H1 (cell line): ENCODE data around the gene CRYBA4. TPM values are rescaled to one million over a fixed set of nuclear protein-coding genes. Genes with fewer than 3 reads are reported as not detected.

Source experiments
- CTCF ChIA-PET: fragments of 300-600 bp; sonication (Branson Sonifier 250); formaldehyde crosslinking; loops from one replicate; lab custom pipeline; 2021; ENCODE audit not compliant: partially characterized antibody; lab: Charles Lee
- POLR2A ChIA-PET: fragments of 300-600 bp; sonication (Branson Sonifier 250); formaldehyde crosslinking; loops from one replicate; lab custom pipeline; 2021; ENCODE audit warnings: inconsistent platforms; ENCODE audit not compliant: partially characterized antibody; lab: Charles Lee
- DNase-seq, 2 experiments: peaks; one replicate each; pipeline versions ENCODE4 v3.0.0 to v3.0.0-alpha.2; 2010 to 2022; ENCODE audit warnings: low spot score in 2 of 2, low read depth in 1 of 2, mixed read lengths in 1 of 2
- FAIRE-seq: peaks from 2 replicates; lab custom pipeline; 2011; peaks lifted over from hg19 to GRCh38; lab: Jason Lieb, UNC
- H2AFZ ChIP-seq: 2 replicates; pipeline ENCODE4 v1.8.1; 2012; ENCODE audit warnings: low read length, inconsistent platforms
- H2AK5ac ChIP-seq: 2 replicates; pipeline ENCODE4 v1.6.1; 2013; ENCODE audit warnings: low read depth, low read length
- H2BK120ac ChIP-seq: replicated peaks from 2 replicates; pipeline ENCODE3; 2013; ENCODE audit warnings: low read depth, low read length, inconsistent platforms
- H2BK12ac ChIP-seq: 2 replicates; pipeline ENCODE4 v1.6.1; 2013; ENCODE audit warnings: low read depth, low read length
- H2BK15ac ChIP-seq: 2 replicates; pipeline ENCODE4 v1.6.1; 2013; ENCODE audit warnings: low read length
- H2BK20ac ChIP-seq: 2 replicates; pipeline ENCODE4 v1.6.1; 2013; ENCODE audit warnings: low read length
- H2BK5ac ChIP-seq: 2 replicates; pipeline ENCODE4 v1.6.1; 2013; ENCODE audit warnings: low read depth, low read length
- H3K14ac ChIP-seq: 2 replicates; pipeline ENCODE4 v1.6.1; 2013; ENCODE audit warnings: inconsistent platforms; ENCODE audit not compliant: insufficient read length
- H3K18ac ChIP-seq: 2 replicates; pipeline ENCODE4 v1.6.1; 2013; ENCODE audit warnings: low read length; ENCODE audit errors: extremely low read depth
- H3K23ac ChIP-seq: 2 replicates; pipeline ENCODE4 v1.6.1; 2013; ENCODE audit warnings: inconsistent platforms; ENCODE audit not compliant: insufficient read length
- H3K23me2 ChIP-seq: 2 replicates; pipeline ENCODE4 v1.6.1; 2013; ENCODE audit warnings: low read depth, low read length
- H3K27ac ChIP-seq: 2 replicates; pipeline ENCODE4 v1.6.1; 2011; ENCODE audit warnings: low read depth, low read length, inconsistent platforms
- H3K27me3 ChIP-seq, 4 experiments: replicated peaks in 1 of 4; 1 replicate in 1 of 4; 2 replicates in 3 of 4; pipeline versions ENCODE4 v1.6.1 to v1.8.1; 2011 to 2013; ENCODE audit warnings: low read length in 3 of 4, mild to moderate bottlenecking in 3 of 4, inconsistent platforms in 2 of 4, mixed read lengths in 2 of 4, moderate library complexity in 1 of 4; ENCODE audit not compliant: control insufficient read depth in 3 of 4, insufficient read depth in 3 of 4; ENCODE audit errors: extremely low read depth in 1 of 4
- H3K36me3 ChIP-seq, 4 experiments: 2 replicates each; pipeline versions ENCODE4 v1.6.1 to v1.8.1; 2011 to 2013; ENCODE audit warnings: mild to moderate bottlenecking in 4 of 4, low read length in 3 of 4, moderate library complexity in 2 of 4, control low read depth in 1 of 4, inconsistent platforms in 1 of 4; ENCODE audit not compliant: insufficient read depth in 4 of 4, control insufficient read depth in 2 of 4
- H3K4ac ChIP-seq: replicated peaks from 2 replicates; pipeline ENCODE3; 2013; ENCODE audit warnings: low read length, low read depth, mixed read lengths, inconsistent platforms; ENCODE audit not compliant: insufficient read length
- H3K4me1 ChIP-seq, 4 experiments: replicated peaks in 1 of 4; 1 replicate in 1 of 4; 2 replicates in 3 of 4; pipeline versions ENCODE4 v1.6.1 to v1.8.1; 2011 to 2013; ENCODE audit warnings: low read length in 3 of 4, inconsistent platforms in 2 of 4, mixed read lengths in 1 of 4; ENCODE audit not compliant: insufficient read depth in 4 of 4, control insufficient read depth in 3 of 4
- H3K4me2 ChIP-seq, 2 experiments: 2 replicates each; pipeline versions ENCODE4 v1.6.1 to v1.8.1; 2011 to 2013; ENCODE audit warnings: low read depth in 2 of 2, low read length in 2 of 2, control low read depth in 1 of 2, inconsistent platforms in 1 of 2, mild to moderate bottlenecking in 1 of 2; ENCODE audit not compliant: insufficient read depth in 1 of 2
- H3K4me3 ChIP-seq, 4 experiments: fragments of 200-600, 300-600 bp in 1 of 4; sonication (generic), shearing (Covaris generic), sonication (Bioruptor Twin) in 1 of 4; 2 replicates each; pipeline versions ENCODE4 v1.5.1 to v1.8.1; 2011 to 2016; ENCODE audit warnings: low read length in 4 of 4, low read depth in 3 of 4, control low read depth in 2 of 4, inconsistent platforms in 2 of 4, mild to moderate bottlenecking in 2 of 4, mixed read lengths in 1 of 4, moderate library complexity in 1 of 4; ENCODE audit not compliant: insufficient read depth in 2 of 4; ENCODE audit errors: extremely low read depth in 1 of 4
- H3K56ac ChIP-seq: replicated peaks from 2 replicates; pipeline ENCODE3; 2013; ENCODE audit warnings: low read depth, mild to moderate bottlenecking, mixed read lengths, low read length, inconsistent platforms; ENCODE audit not compliant: insufficient read length
- H3K79me1 ChIP-seq: 2 replicates; pipeline ENCODE4 v1.6.1; 2013; ENCODE audit warnings: low read depth, low read length, control low read depth
- H3K79me2 ChIP-seq, 2 experiments: 2 replicates each; pipeline versions ENCODE4 v1.6.1 to v1.8.1; 2012 to 2013; ENCODE audit warnings: low read length in 2 of 2, mild to moderate bottlenecking in 2 of 2, inconsistent platforms in 1 of 2; ENCODE audit not compliant: insufficient read depth in 2 of 2, control insufficient read depth in 1 of 2
- H3K9ac ChIP-seq, 4 experiments: replicated peaks in 1 of 4; 1 replicate in 1 of 4; 2 replicates in 3 of 4; pipeline versions ENCODE4 v1.6.1 to v1.8.1; 2011 to 2013; ENCODE audit warnings: low read depth in 3 of 4, low read length in 3 of 4, control low read depth in 2 of 4, mild to moderate bottlenecking in 2 of 4, moderate library complexity in 2 of 4, inconsistent platforms in 1 of 4; ENCODE audit errors: extremely low read depth in 1 of 4
- H3K9me3 ChIP-seq, 2 experiments: 2 replicates each; pipeline versions ENCODE4 v1.6.1 to v1.8.1; 2012 to 2013; ENCODE audit warnings: mild to moderate bottlenecking in 2 of 2, moderate library complexity in 2 of 2, control low read depth in 1 of 2, inconsistent platforms in 1 of 2, low read depth in 1 of 2, low read length in 1 of 2, mixed read lengths in 1 of 2; ENCODE audit not compliant: insufficient read depth in 2 of 2
- H4K20me1 ChIP-seq, 2 experiments: replicated peaks in 1 of 2; 2 replicates each; pipeline versions ENCODE3 to v1.8.1; 2011 to 2013; ENCODE audit warnings: inconsistent platforms in 2 of 2, low read length in 2 of 2, mild to moderate bottlenecking in 1 of 2; ENCODE audit not compliant: insufficient read depth in 2 of 2, control insufficient read depth in 1 of 2
- H4K5ac ChIP-seq: 2 replicates; pipeline ENCODE4 v1.6.1; 2013; ENCODE audit warnings: low read length, low read depth, mixed read lengths, inconsistent platforms; ENCODE audit not compliant: insufficient read length
- H4K8ac ChIP-seq: 2 replicates; pipeline ENCODE4 v1.8.0; 2013; ENCODE audit warnings: mild to moderate bottlenecking, moderate library complexity, low read length, inconsistent platforms; ENCODE audit not compliant: insufficient read depth; ENCODE audit errors: extremely low read depth
- H4K91ac ChIP-seq: replicated peaks from 2 replicates; pipeline ENCODE3; 2013; ENCODE audit warnings: low read length, mixed read lengths, inconsistent platforms; ENCODE audit not compliant: insufficient read length
- ATF3 ChIP-seq: IDR thresholded peaks from 2 replicates; pipeline ENCODE4 v1.6.1; 2011; ENCODE audit warnings: low read depth, mild to moderate bottlenecking, low read length; ENCODE audit not compliant: insufficient read depth
- HDAC2 ChIP-seq, 2 experiments: fragments of 300-600 bp in 1 of 2; sonication (generic) in 1 of 2; IDR thresholded peaks; 2 replicates each; pipeline ENCODE4 v1.6.1; 2011 to 2012; ENCODE audit warnings: low read depth in 2 of 2, low read length in 2 of 2, mild to moderate bottlenecking in 2 of 2, moderate library complexity in 2 of 2, borderline replicate concordance in 1 of 2, inconsistent platforms in 1 of 2
- MAX ChIP-seq: IDR thresholded peaks from 2 replicates; pipeline ENCODE4 v1.6.1; 2012; ENCODE audit warnings: inconsistent platforms
- NRF1 ChIP-seq: IDR thresholded peaks from 2 replicates; pipeline ENCODE4 v1.6.1; 2011; ENCODE audit warnings: mild to moderate bottlenecking, low read depth, low read length, improper control_type of control experiment
- POLR2AphosphoS5 ChIP-seq: IDR thresholded peaks from 2 replicates; pipeline ENCODE4 v1.6.1; 2011; ENCODE audit warnings: low read depth, low read length
- RBBP5 ChIP-seq: IDR thresholded peaks from 2 replicates; pipeline ENCODE4 v1.7.1; 2012; ENCODE audit warnings: low read depth, mild to moderate bottlenecking, inconsistent platforms, low read length, moderate library complexity, borderline replicate concordance
- RFX5 ChIP-seq: IDR thresholded peaks from 2 replicates; pipeline ENCODE4 v1.6.1; 2011; ENCODE audit warnings: low read depth, low read length, improper control_type of control experiment, borderline replicate concordance
- RNF2 ChIP-seq: fragments of 200-900, 300-1000 bp; sonication (generic); IDR thresholded peaks from 2 replicates; pipeline ENCODE4 v1.7.1; 2016; ENCODE audit warnings: borderline replicate concordance, low read depth, mild to moderate bottlenecking, antibody characterized with exemption, low read length; ENCODE audit not compliant: poor library complexity, severe bottlenecking; ENCODE audit errors: missing control alignments
- SP2 ChIP-seq: IDR thresholded peaks from 2 replicates; pipeline ENCODE4 v1.6.1; 2012; ENCODE audit warnings: mild to moderate bottlenecking, low read length, inconsistent platforms
- SP4 ChIP-seq: IDR thresholded peaks from 2 replicates; pipeline ENCODE4 v1.6.1; 2012; ENCODE audit warnings: low read length, inconsistent platforms
- TAF1 ChIP-seq: IDR thresholded peaks from 2 replicates; pipeline ENCODE4 v1.6.1; 2011; ENCODE audit warnings: mild to moderate bottlenecking, low read depth, low read length
- YY1 ChIP-seq: IDR thresholded peaks from 2 replicates; pipeline ENCODE4 v1.6.1; 2011; ENCODE audit warnings: low read depth, mild to moderate bottlenecking, low read length
- WGBS, 2 experiments: shearing (Covaris generic) in 1 of 2; methylation state at CpG; one replicate each; pipeline versions ENCODE4 v1.1.6 to v1.1.7; 2013 to 2015; ENCODE audit warnings: low lambda C conversion rate in 2 of 2, mixed read lengths in 2 of 2, inconsistent platforms in 1 of 2, low coverage in 1 of 2, missing lambda C conversion rate in 1 of 2; ENCODE audit not compliant: insufficient replicate concordance in 2 of 2, insufficient coverage in 1 of 2, insufficient read length in 1 of 2; ENCODE audit errors: extremely low coverage in 1 of 2, missing lambda C conversion rate in 1 of 2; 5-methylcytosine and 5-hydroxymethylcytosine counted together
- polyA plus RNA-seq, 7 experiments: library from polyadenylated mRNA; depleted of rRNA in 3 of 7; stranded (reverse) in 5 of 7; unstranded in 2 of 7; fragments of >200 nt in 5 of 7; fragments of 200-250 nt in 2 of 7; gene quantifications; 1 replicate in 5 of 7; 2 replicates in 1 of 7; 4 replicates in 1 of 7; pipeline versions ENCODE4 v1.2.1 to v1.2.3, GENCODE V29; 2011 to 2013; ENCODE audit warnings: missing spikeins in 2 of 7, mixed read lengths in 2 of 7
- total RNA-seq: library from RNA; stranded (reverse); fragmentation: NEBNext Ultra II Directional; extraction: Animal tissue kit (Norgen Biotek cat#: 25700); gene quantifications from 2 replicates; pipeline ENCODE4 v1.2.1, GENCODE V29; 2021

The CRYBA4 gene
- total and polyA plus RNA-seq, 2 of the 8 experiments (the other 6 are each of a cell fraction or from before 2014, with no cell fraction given), result 0.67 to 3.1 TPM

- H2AFZ ChIP-seq, result no peak overlapping the region
- H2AK5ac ChIP-seq, result no peak overlapping the region
- H3K4ac ChIP-seq, result no peak overlapping the region
- H3K27me3 ChIP-seq, result no peaks in the 10 kb centered on the region
- peaks cover 13 to 37% (median 26%) of the 10 kb centered on the region in 4 experiments for H3K36me3 ChIP-seq
- H3K4me2 ChIP-seq, result no peak overlapping the region
- no peak overlapping the region for H2BK20ac ChIP-seq
- no peak overlapping the region for H4K91ac ChIP-seq
- H3K79me1 ChIP-seq, result peaks cover 13% of the 10 kb centered on the region; the same call in 1 of the 2 replicates
- 91% methylated on average over 9 of the region's 9 CpGs; no CpG with 5 or more reads in 1 of the 2 experiments for WGBS, 2 experiments
- no peak for FAIRE-seq
- CTCF ChIA-PET, result interaction anchor here (1.3 to 6.5 kb wide), 4 partner anchors 10 to 180 kb away, joined by 3 to 38 read pairs (median 4); partner anchors contain the start of genes HPS4 and SRRD
- H3K79me2 ChIP-seq, result peaks cover 0 to 47% of the 10 kb centered on the region in 2 experiments; a peak in 2 of 4 replicates
- no peak overlapping the region for H4K8ac ChIP-seq
- H3K4me1 ChIP-seq, result peaks cover 12 to 27% (median 13%) of the 10 kb centered on the region in 4 experiments
- H3K9ac ChIP-seq, result no peak overlapping the region
- no peak overlapping the region for H2BK15ac ChIP-seq
- no peak overlapping the region for H2BK120ac ChIP-seq
- H4K20me1 ChIP-seq, result no peaks in the 10 kb centered on the region
- no peak overlapping the region for H3K56ac ChIP-seq
- H3K23me2 ChIP-seq, result peaks cover 2% of the 10 kb centered on the region; the same call in 1 of the 2 replicates
- no peak overlapping the region for H3K23ac ChIP-seq
- no peak overlapping the region for H2BK5ac ChIP-seq
- POLR2A ChIA-PET, result interaction anchor here (1.0 kb wide), 1 partner anchor 88 kb away, joined by 3 read pairs; no protein-coding TSS in a partner anchor
- no peak overlapping the region for H2BK12ac ChIP-seq
- H3K4me3 ChIP-seq, result no peak overlapping the region
- no peak overlapping the region for H4K5ac ChIP-seq
- no peak overlapping the region for H3K14ac ChIP-seq
- H3K9me3 ChIP-seq, result no peaks in the 10 kb centered on the region
- H3K18ac ChIP-seq, result no peak overlapping the region
- no peak overlapping the region for H3K27ac ChIP-seq
- DNase-seq, result no peak
- TF ChIP-seq SP2, result no peak
- no peak for TF ChIP-seq NRF1
- TF ChIP-seq RFX5, result no peak
- TF ChIP-seq YY1, result no peak
- no peak for TF ChIP-seq HDAC2 (IDR thresholded peaks at IDR 0.05; ENCODE audit: borderline replicate concordance in 1 of 2, low read depth in 2 of 2, low read length in 2 of 2)
- no peak for TF ChIP-seq MAX
- no peak for TF ChIP-seq SP4
- TF ChIP-seq RBBP5, result no peak
- no peak for TF ChIP-seq RNF2
- TF ChIP-seq ATF3, result no peak
- no peak for TF ChIP-seq TAF1
- no peak for TF ChIP-seq POLR2AphosphoS5
These were observed 41.7 kb downstream of the CRYBA4 start for GRCh38 chr22:26663374-26663923.
